IMR-90 (cell line): ENCODE measurements around the gene DUSP2. TPM values are rescaled to one million over a fixed set of nuclear protein-coding genes. Genes with fewer than 3 reads are reported as not detected.

Experiments
- ATAC-seq: fragments of 200-7000 bp; cut with Tn5 transposase; 2 replicates; pipeline ENCODE4 v1.9.1; 2020; ENCODE audit warnings: low read depth, mild to moderate bottlenecking, moderate library complexity
- BruUV-seq: library from RNA; stranded (reverse); fragments of 400-500 nt; replicated peaks from 2 replicates; lab custom pipeline; 2021; lab: Mats Ljungman, UMichigan
- CTCF ChIA-PET: fragments of 300-600 bp; formaldehyde crosslinking; extraction: SDS; loops from one replicate; lab custom pipeline; 2021; ENCODE audit warnings: antibody characterized with exemption; lab: Yijun Ruan, JAX
- POLR2A ChIA-PET: fragments of 300-600 bp; sonication (Branson Sonifier 250); formaldehyde crosslinking; loops from one replicate; lab custom pipeline; 2022; ENCODE audit warnings: antibody characterized with exemption; ENCODE audit not compliant: unreplicated experiment; lab: Charles Lee
- DNase-seq: peaks from one replicate; pipeline ENCODE4 v3.0.0; 2013
- H2AFZ ChIP-seq: replicated peaks from 2 replicates; pipeline ENCODE3; 2013; ENCODE audit warnings: low read length, mild to moderate bottlenecking; ENCODE audit not compliant: poor library complexity
- H2AK5ac ChIP-seq: 2 replicates; pipeline ENCODE4 v1.6.1; 2013; ENCODE audit warnings: low read depth, low read length, inconsistent platforms
- H2AK9ac ChIP-seq: replicated peaks from 2 replicates; pipeline ENCODE3; 2013; ENCODE audit warnings: mild to moderate bottlenecking, low read depth, low read length, moderate library complexity; ENCODE audit not compliant: poor library complexity
- H2BK120ac ChIP-seq: 2 replicates; pipeline ENCODE4 v1.6.1; 2013; ENCODE audit warnings: low read depth, low read length, inconsistent platforms
- H2BK15ac ChIP-seq: 3 replicates; pipeline ENCODE4 v1.6.1; 2013; ENCODE audit warnings: low read depth, low read length, inconsistent platforms
- H2BK20ac ChIP-seq: 2 replicates; pipeline ENCODE4 v1.6.1; 2013; ENCODE audit warnings: low read depth, mild to moderate bottlenecking, inconsistent platforms, low read length, moderate library complexity
- H2BK5ac ChIP-seq: 2 replicates; pipeline ENCODE4 v1.6.1; 2013; ENCODE audit warnings: mild to moderate bottlenecking, low read depth, low read length, inconsistent platforms; ENCODE audit not compliant: poor library complexity, severe bottlenecking
- H3K14ac ChIP-seq: replicated peaks from 2 replicates; pipeline ENCODE4 v1.6.1; 2013; ENCODE audit warnings: low read depth, low read length, inconsistent platforms
- H3K18ac ChIP-seq: 2 replicates; pipeline ENCODE4 v1.6.1; 2013; ENCODE audit warnings: low read depth, low read length, control low read depth
- H3K23ac ChIP-seq: 2 replicates; pipeline ENCODE4 v1.6.1; 2013; ENCODE audit warnings: low read depth, low read length, inconsistent platforms
- H3K27ac ChIP-seq: 2 replicates; pipeline ENCODE4 v1.5.1; 2013; ENCODE audit warnings: mild to moderate bottlenecking, control low read depth, low read length; ENCODE audit not compliant: insufficient read depth
- H3K27me3 ChIP-seq: 2 replicates; pipeline ENCODE4 v1.6.1; 2013; ENCODE audit warnings: low read length; ENCODE audit not compliant: control insufficient read depth, insufficient read depth
- H3K36me3 ChIP-seq: 2 replicates; pipeline ENCODE4 v1.6.1; 2013; ENCODE audit warnings: low read length, mixed read lengths; ENCODE audit not compliant: control insufficient read depth, insufficient read depth
- H3K4ac ChIP-seq: 2 replicates; pipeline ENCODE4 v1.6.1; 2013; ENCODE audit warnings: low read depth, low read length, inconsistent platforms
- H3K4me1 ChIP-seq: 2 replicates; pipeline ENCODE4 v1.6.1; 2013; ENCODE audit warnings: low read length, mixed read lengths; ENCODE audit not compliant: control insufficient read depth, insufficient read depth
- H3K4me2 ChIP-seq: 2 replicates; pipeline ENCODE4 v1.6.1; 2013; ENCODE audit warnings: low read depth, mild to moderate bottlenecking, control low read depth, low read length, moderate library complexity
- H3K4me3 ChIP-seq: 2 replicates; pipeline ENCODE4 v1.5.1; 2013; ENCODE audit warnings: low read depth, mild to moderate bottlenecking, control low read depth, low read length, moderate library complexity; ENCODE audit not compliant: insufficient read depth
- H3K56ac ChIP-seq: 2 replicates; pipeline ENCODE4 v1.6.1; 2013; ENCODE audit warnings: low read length, inconsistent platforms; ENCODE audit not compliant: insufficient read depth; ENCODE audit errors: extremely low read depth
- H3K79me1 ChIP-seq, 2 experiments: 2 replicates each; pipeline ENCODE4 v1.6.1; 2013; ENCODE audit warnings: low read length in 2 of 2, inconsistent platforms in 1 of 2, low read depth in 1 of 2
- H3K9ac ChIP-seq: 2 replicates; pipeline ENCODE4 v1.6.1; 2013; ENCODE audit warnings: low read depth, low read length, control low read depth
- H3K9me1 ChIP-seq: 2 replicates; pipeline ENCODE4 v1.6.1; 2013; ENCODE audit warnings: low read length, inconsistent platforms; ENCODE audit not compliant: insufficient read depth
- H3K9me3 ChIP-seq: 2 replicates; pipeline ENCODE4 v1.6.1; 2013; ENCODE audit warnings: low read length; ENCODE audit not compliant: control insufficient read depth, insufficient read depth
- H4K20me1 ChIP-seq: 2 replicates; pipeline ENCODE4 v1.6.1; 2013; ENCODE audit warnings: low read length, inconsistent platforms; ENCODE audit not compliant: insufficient read depth
- H4K5ac ChIP-seq: 2 replicates; pipeline ENCODE4 v1.6.1; 2013; ENCODE audit warnings: mild to moderate bottlenecking, low read depth, low read length, control low read depth
- H4K8ac ChIP-seq, 2 experiments: 2 replicates each; pipeline ENCODE4 v1.6.1; 2013; ENCODE audit warnings: low read depth in 2 of 2, low read length in 2 of 2, control low read depth in 1 of 2, inconsistent platforms in 1 of 2
- H4K91ac ChIP-seq: 2 replicates; pipeline ENCODE4 v1.6.1; 2013; ENCODE audit warnings: low read depth, low read length, inconsistent platforms; ENCODE audit not compliant: insufficient read depth
- BHLHE40 ChIP-seq: fragments of 150-350 bp; IDR thresholded peaks from 2 replicates; pipeline ENCODE4 v1.6.1; 2016; ENCODE audit warnings: mild to moderate bottlenecking, low read depth, low read length
- CEBPB ChIP-seq: IDR thresholded peaks from 2 replicates; pipeline ENCODE4 v1.6.1; 2012; ENCODE audit warnings: low read depth, low read length, improper control_type of control experiment
- CHD1 ChIP-seq: IDR thresholded peaks from 2 replicates; pipeline ENCODE4 v1.6.1; 2012; ENCODE audit warnings: low read depth, low read length, improper control_type of control experiment
- CTCF ChIP-seq: conservative IDR thresholded peaks from 2 replicates; pipeline ENCODE4 v1.5.1; 2012; ENCODE audit warnings: mild to moderate bottlenecking, low read depth, low read length, improper control_type of control experiment
- FOS ChIP-seq: fragments of 150-350 bp; IDR thresholded peaks from 2 replicates; pipeline ENCODE4 v1.6.1; 2016; ENCODE audit warnings: low read depth, low read length
- MAFK ChIP-seq: IDR thresholded peaks from 2 replicates; pipeline ENCODE4 v1.6.1; 2012; ENCODE audit warnings: low read depth, low read length, improper control_type of control experiment
- MAZ ChIP-seq: IDR thresholded peaks from 2 replicates; pipeline ENCODE4 v1.6.1; 2012; ENCODE audit warnings: low read depth, mild to moderate bottlenecking, low read length, improper control_type of control experiment, moderate library complexity, borderline replicate concordance
- MXI1 ChIP-seq: IDR thresholded peaks from 2 replicates; pipeline ENCODE4 v1.6.1; 2012; ENCODE audit warnings: low read depth, mild to moderate bottlenecking, low read length, moderate library complexity, borderline replicate concordance
- NFE2L2 ChIP-seq: fragments of 150-350 bp; IDR thresholded peaks from 2 replicates; pipeline ENCODE4 v1.6.1; 2016; ENCODE audit warnings: low read depth, mild to moderate bottlenecking, low read length
- POLR2A ChIP-seq: IDR thresholded peaks from 2 replicates; pipeline ENCODE4 v1.6.1; 2012; ENCODE audit warnings: mild to moderate bottlenecking, low read depth, low read length
- RAD21 ChIP-seq: IDR thresholded peaks from 2 replicates; pipeline ENCODE4 v1.6.1; 2012; ENCODE audit warnings: low read length, improper control_type of control experiment
- RCOR1 ChIP-seq: IDR thresholded peaks from 2 replicates; pipeline ENCODE4 v1.6.1; 2012; ENCODE audit warnings: mild to moderate bottlenecking, low read length, improper control_type of control experiment; ENCODE audit not compliant: insufficient replicate concordance
- RFX5 ChIP-seq: IDR thresholded peaks from 2 replicates; pipeline ENCODE4 v1.8.0; 2012; ENCODE audit warnings: low read depth, mild to moderate bottlenecking, low read length, moderate library complexity
- SMC3 ChIP-seq: fragments of 150-350 bp; IDR thresholded peaks from 2 replicates; pipeline ENCODE4 v1.6.1; 2016; ENCODE audit warnings: low read depth, mild to moderate bottlenecking, antibody characterized with exemption, low read length, moderate library complexity
- WGBS, 2 experiments: methylation state at CpG; one replicate each; pipeline versions ENCODE4 v1.1.5 to v1.1.7; 2013; ENCODE audit warnings: missing lambda C conversion rate in 2 of 2; ENCODE audit not compliant: insufficient read length in 1 of 2; ENCODE audit errors: extremely low coverage in 2 of 2; 5-methylcytosine and 5-hydroxymethylcytosine counted together
- dilution Hi-C: fragments of 300-500 bp; cut with HindIII; formaldehyde crosslinking; loops from one replicate; pipeline ENCODE4 v1.14.3; 2018; ENCODE audit warnings: low sequenced_read_pairs; ENCODE audit not compliant: unreplicated experiment
- in situ Hi-C: fragments of 300-500 bp; cut with MboI; formaldehyde crosslinking; loops from 3 replicates; pipeline ENCODE4 v1.14.3; 2019; ENCODE audit warnings: low sequenced_read_pairs, inconsistent platforms, mixed read lengths
- intact Hi-C: fragments of 100-400 bp; cut with micrococcal nuclease; formaldehyde crosslinking; loops from 2 replicates; pipeline ENCODE4 v1.10.0; 2022
- polyA plus RNA-seq, 3 experiments: library from polyadenylated mRNA; depleted of rRNA; stranded (reverse); fragments of >200 nt; gene quantifications; 2 replicates each; pipeline ENCODE4 v1.2.3, GENCODE V29; 2012; ENCODE audit warnings: low replicate concordance in 1 of 3
- total RNA-seq: library from RNA; depleted of rRNA; stranded (reverse); fragments of >200 nt; gene quantifications from 2 replicates; pipeline ENCODE4 v1.2.3, GENCODE V29; 2012
- TF ChIP-seq, protein P1 (sequence below): fragments of 150-350 bp; IDR thresholded peaks from 2 replicates; pipeline ENCODE4 v1.6.1; 2017; ENCODE audit warnings: mild to moderate bottlenecking, antibody characterized with exemption, low read length, low read depth

Gene DUSP2
- total and polyA plus RNA-seq, 2 of the 4 experiments (the other 2 are of a cell fraction): 1.8 to 3.8 TPM

- 100% methylated on average over 2 of the region's 10 CpGs; no CpG with 5 or more reads in 1 of the 2 experiments for WGBS, 2 experiments
- no peaks in the 10 kb centered on the region for H3K4me1 ChIP-seq
- dilution Hi-C loops (no loop called here), intact Hi-C loops (no loop called here), in situ Hi-C loops (no loop called here)
- no peak overlapping the region for H2BK20ac ChIP-seq
- H3K23ac ChIP-seq: no peak overlapping the region
- BruUV-seq: no TSS peak
- H3K9ac ChIP-seq: no peak overlapping the region
- H2BK15ac ChIP-seq: no peak overlapping the region
- no peak overlapping the region for H4K91ac ChIP-seq
- H2AK5ac ChIP-seq: no peak overlapping the region
- H2BK5ac ChIP-seq: no peak overlapping the region
- H3K4me3 ChIP-seq: no peak overlapping the region
- no peaks in the 10 kb centered on the region for H3K79me1 ChIP-seq
- no peak overlapping the region for H2BK120ac ChIP-seq
- peaks cover 12% of the 10 kb centered on the region; the same call in 1 of the 2 replicates for H3K27me3 ChIP-seq
- H2AFZ ChIP-seq: no peak overlapping the region
- no peak overlapping the region for H4K8ac ChIP-seq
- H3K36me3 ChIP-seq: no peaks in the 10 kb centered on the region
- H3K14ac ChIP-seq: no peak overlapping the region
- no peak overlapping the region for H3K4me2 ChIP-seq
- H4K20me1 ChIP-seq: no peaks in the 10 kb centered on the region
- H3K4ac ChIP-seq: no peak overlapping the region
- DNase-seq (no peak), ATAC-seq (no peak)
- no peak overlapping the region for H3K56ac ChIP-seq
- no peak overlapping the region for H3K18ac ChIP-seq
- H3K9me1 ChIP-seq: no peaks in the 10 kb centered on the region
- H3K9me3 ChIP-seq: no peaks in the 10 kb centered on the region
- ChIA-PET POLR2A (no interaction called here), CTCF (no interaction called here)
- H4K5ac ChIP-seq: no peak overlapping the region
- no peak overlapping the region for H2AK9ac ChIP-seq
- H3K27ac ChIP-seq: no peak overlapping the region
- TF ChIP-seq RAD21: no peak
- no peak for TF ChIP-seq RCOR1
- TF ChIP-seq, protein P1, sequence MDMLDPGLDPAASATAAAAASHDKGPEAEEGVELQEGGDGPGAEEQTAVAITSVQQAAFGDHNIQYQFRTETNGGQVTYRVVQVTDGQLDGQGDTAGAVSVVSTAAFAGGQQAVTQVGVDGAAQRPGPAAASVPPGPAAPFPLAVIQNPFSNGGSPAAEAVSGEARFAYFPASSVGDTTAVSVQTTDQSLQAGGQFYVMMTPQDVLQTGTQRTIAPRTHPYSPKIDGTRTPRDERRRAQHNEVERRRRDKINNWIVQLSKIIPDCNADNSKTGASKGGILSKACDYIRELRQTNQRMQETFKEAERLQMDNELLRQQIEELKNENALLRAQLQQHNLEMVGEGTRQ: no peak
- no peak for TF ChIP-seq BHLHE40
- no peak for TF ChIP-seq MXI1
- TF ChIP-seq CTCF: no peak
- no peak for TF ChIP-seq MAZ
- TF ChIP-seq CEBPB: no peak
- no peak for TF ChIP-seq CHD1
- no peak for TF ChIP-seq POLR2A
- no peak for TF ChIP-seq RFX5
- TF ChIP-seq FOS: no peak
- no peak for TF ChIP-seq MAFK
- TF ChIP-seq SMC3: no peak
- no peak for TF ChIP-seq NFE2L2
Observed at GRCh38 chr2:96156011-96156820, 11.0 kb upstream of the DUSP2 start.
